T-helper 17 cell (primary cell): Measurements from ENCODE around the gene MYO1G. TPM values are rescaled to one million over a fixed set of nuclear protein-coding genes. Genes with fewer than 3 reads are reported as not detected.
"Not testable (repeated sequence)": the region's sequence is repeated elsewhere in the genome, so short reads cannot be mapped to it uniquely, and the experiment has no call there.

Source experiments
- ATAC-seq: fragments of 150-1000 bp; cut with Tn5 transposase; 2 replicates; pipeline ENCODE4 v1.10.0; 2021; ENCODE audit warnings: mild to moderate bottlenecking, moderate library complexity
- DNase-seq, 3 donors: peaks; one replicate each; pipeline versions ENCODE4 v3.0.0 to v3.0.0-alpha.2; 2020 to 2021
- H3K9me3 ChIP-seq: one replicate; pipeline ENCODE4 v1.7.0; 2013; ENCODE audit warnings: low read length, mild to moderate bottlenecking; ENCODE audit not compliant: control insufficient read depth, poor library complexity, severe bottlenecking
- H3K27ac Mint-ChIP-seq: one replicate; pipeline ENCODE4 v1.8.0; 2022; ENCODE audit warnings: mild to moderate bottlenecking, moderate library complexity, mixed read lengths
- H3K27me3 Mint-ChIP-seq: one replicate; pipeline ENCODE4 v1.8.0; 2022; ENCODE audit warnings: mixed read lengths
- H3K36me3 Mint-ChIP-seq: one replicate; pipeline ENCODE4 v1.8.0; 2022; ENCODE audit warnings: low read depth, mixed read lengths
- H3K4me1 Mint-ChIP-seq: one replicate; pipeline ENCODE4 v1.8.0; 2022; ENCODE audit warnings: mild to moderate bottlenecking, mixed read lengths
- H3K4me3 Mint-ChIP-seq: one replicate; pipeline ENCODE4 v1.8.0; 2022; ENCODE audit warnings: mild to moderate bottlenecking, moderate library complexity, mixed read lengths
- total RNA-seq, 4 donors: library from RNA in 2 of 4; stranded (reverse) in 2 of 4; gene quantifications; one replicate each; pipeline ENCODE4 v1.2.3 and lab custom pipeline; 2022 to 2026

The MYO1G gene
- total RNA-seq, 2 donors from 2014 or later, result 245 to 291 TPM

DNA sequence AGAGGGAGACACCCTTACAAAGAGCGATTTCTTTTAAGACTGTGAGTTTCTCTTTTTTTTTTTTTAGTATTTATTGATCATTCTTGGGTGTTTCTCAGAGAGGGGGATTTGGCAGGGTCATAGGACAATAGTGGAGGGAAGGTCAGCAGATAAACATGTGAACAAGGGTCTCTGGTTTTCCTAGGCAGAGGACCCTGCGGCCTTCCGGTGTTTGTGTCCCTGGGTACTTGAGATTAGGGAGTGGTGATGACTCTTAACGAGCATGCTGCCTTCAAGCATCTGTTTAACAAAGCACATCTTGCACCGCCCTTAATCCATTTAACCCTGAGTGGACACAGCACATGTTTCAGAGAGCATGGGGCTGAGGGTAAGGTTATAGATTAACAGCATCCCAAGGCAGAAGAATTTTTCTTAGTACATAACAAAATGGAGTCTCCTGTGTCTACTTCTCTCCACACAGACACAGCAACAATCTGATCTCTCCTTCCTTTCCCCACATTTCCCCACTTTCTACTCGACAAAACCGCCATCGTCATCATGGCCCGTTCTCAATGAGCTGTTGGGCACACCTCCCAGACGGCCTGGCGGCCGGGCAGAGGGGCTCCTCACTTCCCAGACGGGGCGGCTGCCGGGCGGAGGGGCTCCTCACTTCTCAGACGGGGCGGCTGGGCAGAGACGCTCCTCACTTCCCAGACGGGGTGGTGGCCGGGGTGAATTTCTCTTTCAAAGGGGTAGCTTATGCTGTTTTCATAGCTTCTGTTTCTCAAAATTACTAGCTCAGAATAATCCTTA, 13.4 kb upstream of the MYO1G start:
- not testable (repeated sequence) for H3K4me3 Mint-ChIP-seq, ATAC-seq, H3K27me3 Mint-ChIP-seq, DNase-seq, H3K9me3 ChIP-seq, H3K36me3 Mint-ChIP-seq, H3K27ac Mint-ChIP-seq
- peaks cover 37% of the 10 kb centered on the region for H3K4me1 Mint-ChIP-seq

DNA sequence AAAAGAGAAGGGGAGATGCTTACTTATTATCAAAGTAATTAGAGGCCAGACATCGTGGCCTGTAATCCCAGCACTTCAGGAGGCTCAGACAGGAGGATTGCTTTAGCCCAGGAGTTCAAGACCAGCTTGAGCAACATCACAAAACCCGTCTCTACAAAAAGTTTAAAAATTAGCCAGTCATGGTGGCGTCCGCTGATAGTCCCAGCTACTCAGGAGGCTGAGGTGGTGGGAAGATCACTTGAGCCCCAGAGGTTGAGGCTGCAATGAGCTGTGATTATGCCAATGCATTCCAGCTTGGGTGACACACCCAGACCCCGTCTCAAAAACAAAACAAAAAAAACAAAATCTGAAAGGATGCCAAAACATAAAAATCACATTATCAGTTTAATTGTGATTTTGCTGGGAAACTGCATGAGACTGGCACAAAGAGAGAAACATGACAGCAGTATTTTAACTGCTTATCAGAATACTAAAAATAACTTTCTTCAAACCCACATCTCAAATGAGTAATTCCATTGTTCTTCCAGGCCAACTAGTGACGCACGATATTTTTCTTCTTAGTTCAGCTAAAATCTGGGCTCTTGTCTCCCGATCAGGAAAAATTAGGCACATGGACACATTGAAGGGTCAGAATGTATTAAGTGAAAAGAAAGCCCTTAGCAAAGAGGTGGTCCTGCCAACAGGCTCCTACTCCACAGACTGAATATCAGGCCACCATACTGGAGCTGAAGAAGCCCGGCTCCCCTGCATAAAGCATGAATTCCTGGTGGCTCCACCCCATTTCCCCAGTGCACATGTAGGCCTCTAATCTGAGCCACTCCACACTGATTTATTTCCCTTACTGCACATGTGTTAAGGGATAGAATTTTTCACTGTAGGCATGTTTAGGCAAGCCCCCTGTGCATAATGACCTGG, 11.6 kb upstream of the MYO1G start:
- Mint-ChIP-seq H3K4me3 (no peak overlapping the region), H3K27ac (no peak overlapping the region), H3K27me3 (no peaks in the 10 kb centered on the region), H3K36me3 (no peaks in the 10 kb centered on the region), H3K4me1 (peaks cover 33% of the 10 kb centered on the region)
- DNase-seq, result no peak
- no peaks in the 10 kb centered on the region for H3K9me3 ChIP-seq
- ATAC-seq, result no peak

DNA sequence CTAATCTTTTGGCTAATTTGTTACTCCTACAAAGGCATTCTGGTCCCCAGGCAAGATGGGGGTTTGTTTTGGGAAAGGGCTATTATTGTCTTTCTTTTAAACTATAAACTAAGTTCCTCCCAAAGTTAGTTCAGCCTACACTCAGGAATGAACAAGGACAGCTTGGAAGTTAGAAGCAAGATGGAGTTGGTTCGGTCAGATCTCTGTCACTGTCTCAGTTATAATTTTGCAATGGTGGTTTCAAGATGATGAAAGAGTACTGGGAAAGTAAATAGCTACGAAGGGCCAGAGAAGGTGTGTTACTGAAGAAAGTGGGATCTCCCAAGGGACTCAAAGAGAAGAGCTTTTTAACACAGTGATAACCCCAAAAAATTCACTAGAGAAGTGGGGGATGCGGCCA, 10.3 kb upstream of the MYO1G start:
- peaks cover 34% of the 10 kb centered on the region for H3K4me1 Mint-ChIP-seq
- H3K27me3 Mint-ChIP-seq, result no peaks in the 10 kb centered on the region
- ATAC-seq (no peak), DNase-seq (no peak)
- no peak overlapping the region for H3K4me3 Mint-ChIP-seq
- H3K27ac Mint-ChIP-seq, result no peak overlapping the region
- peaks cover 7% of the 10 kb centered on the region for H3K36me3 Mint-ChIP-seq
- H3K9me3 ChIP-seq, result no peaks in the 10 kb centered on the region

DNA sequence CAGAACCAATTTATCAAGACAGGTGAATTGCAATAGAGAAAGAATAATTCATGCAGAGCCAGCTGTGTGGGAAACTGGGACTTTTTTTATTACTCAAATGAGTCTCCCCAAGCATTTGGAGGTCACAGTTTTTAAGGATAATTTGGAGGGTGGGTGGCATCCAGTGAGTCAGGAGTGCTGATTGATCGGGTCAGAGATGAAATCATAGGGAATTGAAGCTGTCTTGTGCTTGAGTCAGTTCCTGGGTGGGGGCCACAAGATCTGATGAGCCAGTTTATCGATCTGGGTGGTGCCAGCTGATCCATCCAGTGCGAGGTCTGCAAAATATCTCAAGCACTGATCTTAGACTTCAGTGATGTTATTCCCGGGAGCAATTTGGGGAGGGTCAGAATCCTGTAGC, 9.9 kb upstream of the MYO1G start:
- ATAC-seq, result no peak
- Mint-ChIP-seq H3K4me1 (peaks cover 38% of the 10 kb centered on the region), H3K4me3 (no peak overlapping the region), H3K27me3 (no peaks in the 10 kb centered on the region), H3K27ac (peak overlapping the region; percentile 41), H3K36me3 (peaks cover 7% of the 10 kb centered on the region)
- H3K9me3 ChIP-seq, result no peaks in the 10 kb centered on the region
- no peak for DNase-seq

DNA sequence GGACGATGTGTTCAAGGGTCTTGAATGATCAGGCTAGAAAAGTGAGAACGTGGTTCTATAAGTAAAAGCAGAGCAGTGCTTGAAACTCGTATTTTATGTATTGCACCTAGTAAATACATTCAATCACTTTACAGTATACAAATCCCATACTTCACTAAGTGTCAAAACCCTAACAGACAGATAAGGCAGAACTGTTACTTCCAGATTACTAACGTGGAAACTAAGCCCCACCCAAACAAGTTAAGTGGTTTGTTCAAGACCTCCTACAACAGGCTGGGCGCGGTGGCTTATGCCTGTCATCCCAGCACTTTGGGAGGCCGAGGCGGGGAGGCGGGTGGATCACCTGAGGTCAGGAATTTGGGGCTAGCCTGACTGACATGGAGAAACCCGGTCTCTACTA, 9.2 kb upstream of the MYO1G start:
- H3K27me3 Mint-ChIP-seq, result no peaks in the 10 kb centered on the region
- H3K9me3 ChIP-seq, result no peaks in the 10 kb centered on the region
- peaks cover 41% of the 10 kb centered on the region for H3K4me1 Mint-ChIP-seq
- peaks cover 7% of the 10 kb centered on the region for H3K36me3 Mint-ChIP-seq
- DNase-seq (no peak), ATAC-seq (no peak)
- H3K4me3 Mint-ChIP-seq, result peak overlapping the region; percentile 36
- peak overlapping the region; percentile 41 for H3K27ac Mint-ChIP-seq

DNA sequence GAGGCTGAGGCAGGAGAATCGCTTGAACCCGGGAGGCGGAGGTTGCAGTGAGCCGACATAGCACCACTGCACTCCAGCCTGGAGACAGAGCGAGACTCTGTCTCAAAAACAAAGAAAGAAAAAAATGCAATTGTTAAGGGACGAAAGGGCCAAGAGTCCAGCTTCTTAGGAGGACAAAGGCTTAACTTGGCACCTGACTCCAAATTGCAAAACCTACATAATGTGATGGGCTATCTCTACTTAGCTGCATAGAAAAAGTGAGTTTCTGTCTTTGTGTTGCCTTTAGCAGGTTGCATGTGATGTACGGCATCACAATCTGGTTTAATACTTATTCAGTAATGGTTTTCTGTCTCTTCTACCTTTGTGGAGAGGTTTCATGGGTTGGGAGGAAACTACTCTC, 8.6 kb upstream of the MYO1G start:
- peaks cover 7% of the 10 kb centered on the region for H3K36me3 Mint-ChIP-seq
- H3K4me1 Mint-ChIP-seq, result peaks cover 41% of the 10 kb centered on the region

DNA sequence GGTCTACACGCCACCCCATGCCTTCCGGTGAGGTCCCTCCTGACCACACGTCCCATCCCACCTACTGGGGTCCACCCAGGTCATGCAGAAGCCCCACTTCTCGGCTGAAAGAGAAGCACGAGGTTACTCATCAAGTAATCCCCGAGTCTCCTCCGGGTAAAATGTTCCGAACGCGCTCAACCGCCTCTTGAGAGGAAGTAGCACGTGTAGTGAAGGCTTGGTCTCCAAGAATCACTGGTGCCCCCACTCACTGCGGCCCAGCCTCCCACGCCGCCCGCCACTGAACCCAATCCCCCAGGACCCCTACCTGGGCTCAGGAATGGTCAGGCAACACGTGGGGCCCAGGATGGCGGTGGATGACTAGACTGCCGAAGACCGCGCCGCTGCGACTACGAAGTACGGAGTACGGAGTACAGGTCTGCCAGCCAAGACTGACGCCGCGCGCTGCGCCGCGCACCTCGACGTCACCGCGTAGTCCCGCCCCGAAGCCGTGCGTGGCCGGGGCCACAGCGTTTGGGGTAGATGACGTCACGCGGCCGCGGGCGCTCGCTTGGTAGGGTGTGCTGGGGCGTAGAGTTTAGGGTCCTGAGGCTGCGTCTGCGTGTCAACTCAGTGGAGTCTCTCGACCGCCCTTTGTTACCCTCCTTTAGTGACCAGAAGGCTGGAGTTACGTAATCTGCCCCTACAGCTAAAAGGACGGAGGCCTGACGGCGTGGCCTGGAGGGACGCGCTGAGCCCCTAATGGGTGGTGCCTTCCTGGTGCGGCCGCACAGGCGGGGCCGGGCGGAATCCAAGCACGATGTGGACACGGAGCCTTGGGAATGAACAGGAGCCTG, 7.6 kb upstream of the MYO1G start:
- H3K9me3 ChIP-seq, result no peaks in the 10 kb centered on the region
- ATAC-seq, result peak; percentile 96
- Mint-ChIP-seq H3K27me3 (no peaks in the 10 kb centered on the region), H3K27ac (peak overlapping the region; percentile 98), H3K4me1 (peaks cover 40% of the 10 kb centered on the region), H3K4me3 (peak overlapping the region; percentile 95), H3K36me3 (peaks cover 7% of the 10 kb centered on the region)
- DNase-seq, result peak; percentile 85 to 94 (median 90)

More for the DNA sequence above, 8.6 kb upstream of the MYO1G start:
- Mint-ChIP-seq H3K4me3 (peak overlapping the region; percentile 95), H3K27me3 (no peaks in the 10 kb centered on the region), H3K27ac (peak overlapping the region; percentile 98)
- DNase-seq (no peak), ATAC-seq (no peak)
- no peaks in the 10 kb centered on the region for H3K9me3 ChIP-seq

DNA sequence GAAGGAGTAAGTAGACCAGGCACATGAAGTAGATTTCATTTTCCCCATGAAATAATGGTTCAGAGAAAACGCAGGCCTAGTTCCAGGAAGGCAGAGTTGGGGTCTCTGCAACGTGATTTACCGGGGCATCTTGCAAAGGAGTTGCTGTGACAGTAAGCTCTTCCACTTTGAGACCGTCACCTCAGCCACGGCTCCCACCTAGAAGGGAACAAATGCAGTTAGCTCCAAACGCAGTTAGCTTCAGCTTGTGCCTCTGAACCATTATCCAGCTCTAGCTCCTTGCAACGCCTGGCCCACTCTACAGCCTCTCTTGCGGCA, 7.0 kb upstream of the MYO1G start:
- DNase-seq (no peak), ATAC-seq (peak; percentile 39)
- no peaks in the 10 kb centered on the region for H3K27me3 Mint-ChIP-seq
- no peaks in the 10 kb centered on the region for H3K9me3 ChIP-seq
- H3K4me3 Mint-ChIP-seq, result peak overlapping the region; percentile 95
- peaks cover 7% of the 10 kb centered on the region for H3K36me3 Mint-ChIP-seq
- peak overlapping the region; percentile 98 for H3K27ac Mint-ChIP-seq
- H3K4me1 Mint-ChIP-seq, result peaks cover 44% of the 10 kb centered on the region

DNA sequence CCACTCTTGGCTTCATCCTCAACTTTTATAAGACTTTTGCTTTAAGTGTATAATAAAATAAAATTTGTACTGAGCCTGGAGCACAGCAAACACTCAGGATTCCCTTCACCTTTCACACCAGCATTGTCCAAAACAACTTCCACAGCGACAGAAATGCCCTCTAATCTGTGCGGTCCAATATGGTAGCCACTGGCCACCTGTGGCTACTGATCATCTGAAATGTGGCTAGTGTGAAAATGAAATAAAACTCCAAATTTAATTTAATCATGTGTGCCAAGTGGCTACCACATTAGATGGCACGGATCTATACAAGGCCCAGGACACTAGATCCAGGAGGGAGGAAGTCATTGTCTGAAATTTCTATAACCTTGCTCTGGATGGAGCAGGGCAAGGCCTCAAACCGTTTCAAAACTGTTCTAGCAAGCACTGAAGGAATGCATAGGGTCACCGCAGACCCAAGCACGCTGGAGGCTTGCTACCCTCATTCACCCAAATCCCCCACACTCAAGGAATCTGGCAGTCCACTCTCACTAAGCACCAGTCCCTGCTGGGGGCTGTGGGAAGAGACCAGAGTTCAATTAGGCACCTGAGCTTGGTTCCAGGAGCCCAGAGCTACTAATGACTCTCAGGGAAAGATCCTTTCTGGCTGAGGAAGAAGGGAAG, 6.3 kb upstream of the MYO1G start:
- no peaks in the 10 kb centered on the region for H3K9me3 ChIP-seq
- peak overlapping the region; percentile 98 for H3K27ac Mint-ChIP-seq
- ATAC-seq (no peak), DNase-seq (no peak)
- peaks cover 50% of the 10 kb centered on the region for H3K4me1 Mint-ChIP-seq
- peak overlapping the region; percentile 95 for H3K4me3 Mint-ChIP-seq
- peaks cover 7% of the 10 kb centered on the region for H3K36me3 Mint-ChIP-seq
- H3K27me3 Mint-ChIP-seq, result no peaks in the 10 kb centered on the region

DNA sequence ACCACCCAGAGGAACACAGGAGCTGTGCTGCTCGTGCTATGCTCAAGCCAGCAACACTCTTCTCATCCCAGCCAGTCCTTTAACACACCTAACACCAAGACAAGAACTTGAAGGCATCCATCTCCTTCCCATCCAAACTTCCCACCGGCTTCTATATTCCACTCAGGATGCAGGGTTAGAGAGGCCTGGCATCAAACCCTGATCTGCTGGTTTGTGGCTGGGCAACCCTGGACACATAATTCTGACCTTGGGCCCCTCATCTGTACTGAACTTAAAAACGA, 5.6 kb upstream of the MYO1G start:
- Mint-ChIP-seq H3K27me3 (no peaks in the 10 kb centered on the region), H3K36me3 (peaks cover 7% of the 10 kb centered on the region), H3K27ac (peak overlapping the region; percentile 98), H3K4me3 (peak overlapping the region; percentile 95), H3K4me1 (peaks cover 54% of the 10 kb centered on the region)
- ATAC-seq (no peak), DNase-seq (no peak)
- no peaks in the 10 kb centered on the region for H3K9me3 ChIP-seq

DNA sequence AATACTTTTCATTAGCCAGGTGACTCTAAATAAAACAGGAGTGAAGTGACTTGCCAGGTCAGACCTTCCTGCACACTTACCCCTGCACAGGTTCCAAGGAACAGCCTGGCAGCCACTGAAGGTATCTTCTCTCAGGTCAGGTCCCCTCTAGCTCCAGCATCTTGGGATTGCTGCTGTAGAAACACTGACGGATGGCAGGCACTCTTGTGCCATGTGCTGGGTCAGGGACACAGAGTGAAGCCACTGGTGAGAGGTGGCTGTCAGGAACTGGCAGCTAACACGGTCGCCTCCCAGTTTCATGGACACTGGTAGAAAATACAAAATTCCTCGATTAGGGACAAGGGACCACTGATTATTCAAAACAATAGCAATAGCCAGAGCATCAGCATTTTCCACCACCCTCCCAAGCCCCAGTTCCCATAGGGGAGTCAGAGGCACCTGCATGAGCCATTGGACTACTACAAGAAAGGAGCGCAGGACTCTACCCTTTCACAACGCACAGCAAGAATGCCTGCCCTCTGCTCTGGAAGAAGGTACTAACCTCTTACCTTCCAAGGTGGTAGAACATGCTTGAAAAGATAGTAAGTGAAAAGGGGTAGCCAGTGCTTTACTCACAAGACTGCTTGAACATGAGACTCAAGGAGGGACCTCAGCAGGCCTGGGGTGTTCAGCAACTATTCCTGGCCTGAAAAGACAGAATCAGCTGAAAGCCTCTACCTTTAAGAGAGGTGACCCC, 5.1 kb upstream of the MYO1G start:
- DNase-seq (no peak), ATAC-seq (no peak)
- Mint-ChIP-seq H3K36me3 (peaks cover 7% of the 10 kb centered on the region), H3K4me3 (peak overlapping the region; percentile 95), H3K27ac (peak overlapping the region; percentile 98), H3K4me1 (peaks cover 56% of the 10 kb centered on the region), H3K27me3 (no peaks in the 10 kb centered on the region)
- no peaks in the 10 kb centered on the region for H3K9me3 ChIP-seq

DNA sequence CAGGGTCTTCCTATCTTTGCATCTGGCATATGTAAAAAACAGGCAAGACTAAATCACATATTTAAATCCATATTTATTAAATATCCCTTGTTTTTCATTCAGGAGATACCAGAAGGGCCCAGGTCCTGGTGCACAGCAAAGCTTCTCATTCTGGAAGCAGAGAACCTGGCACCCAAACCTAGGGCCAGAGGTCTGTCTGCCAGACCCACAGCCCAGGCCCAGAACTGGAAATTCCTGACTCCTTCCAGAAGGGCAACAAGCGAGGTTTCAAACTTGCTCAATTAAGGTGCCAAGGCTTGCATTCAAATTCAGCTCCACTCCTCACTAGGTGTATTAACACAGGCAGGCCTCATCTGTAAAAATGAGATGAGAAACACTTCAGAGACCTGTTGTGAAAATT, 4.2 kb upstream of the MYO1G start:
- no peak for ATAC-seq
- peak overlapping the region; percentile 98 for H3K27ac Mint-ChIP-seq
- no peak for DNase-seq
- no peaks in the 10 kb centered on the region for H3K9me3 ChIP-seq
- peaks cover 63% of the 10 kb centered on the region for H3K4me1 Mint-ChIP-seq
- no peaks in the 10 kb centered on the region for H3K27me3 Mint-ChIP-seq
- peak overlapping the region; percentile 61 for H3K4me3 Mint-ChIP-seq
- H3K36me3 Mint-ChIP-seq, result peaks cover 12% of the 10 kb centered on the region
